H9 (cell line): ENCODE measurements around the gene HPCAL1. TPM values are rescaled to one million over a fixed set of nuclear protein-coding genes. Genes with fewer than 3 reads are reported as not detected.

Experiments used
- DNase-seq: peaks from one replicate; pipeline ENCODE4 v3.0.0-alpha.2; 2017
- H2AFZ ChIP-seq: one replicate; pipeline ENCODE4 v1.6.1; 2013; ENCODE audit warnings: mild to moderate bottlenecking, low read length, control low read depth, moderate library complexity
- H2AK5ac ChIP-seq: 2 replicates; pipeline ENCODE4 v1.6.1; 2013; ENCODE audit warnings: low read length, control low read depth, mixed read lengths; ENCODE audit not compliant: insufficient read length
- H2BK120ac ChIP-seq: one replicate; pipeline ENCODE4 v1.6.1; 2013; ENCODE audit warnings: low read depth, mild to moderate bottlenecking, low read length, control low read depth, inconsistent platforms; ENCODE audit not compliant: poor library complexity, severe bottlenecking
- H2BK12ac ChIP-seq: 2 replicates; pipeline ENCODE4 v1.6.1; 2013; ENCODE audit warnings: low read length, control low read depth, mixed read lengths, low read depth; ENCODE audit not compliant: insufficient read length
- H2BK15ac ChIP-seq: 2 replicates; pipeline ENCODE4 v1.6.1; 2013; ENCODE audit warnings: low read depth, low read length, control low read depth
- H2BK20ac ChIP-seq: one replicate; pipeline ENCODE4 v1.6.1; 2013; ENCODE audit warnings: low read depth, mild to moderate bottlenecking, low read length, control low read depth, inconsistent platforms; ENCODE audit not compliant: poor library complexity, severe bottlenecking
- H2BK5ac ChIP-seq: 2 replicates; pipeline ENCODE4 v1.6.1; 2013; ENCODE audit warnings: low read length, control low read depth, mixed read lengths; ENCODE audit not compliant: insufficient read length
- H3K14ac ChIP-seq: 2 replicates; pipeline ENCODE4 v1.6.1; 2013; ENCODE audit warnings: low read length, control low read depth; ENCODE audit not compliant: insufficient read depth
- H3K18ac ChIP-seq: 2 replicates; pipeline ENCODE4 v1.6.1; 2013; ENCODE audit warnings: low read depth, mild to moderate bottlenecking, mixed read lengths, low read length, control low read depth; ENCODE audit not compliant: insufficient read length
- H3K23ac ChIP-seq: 2 replicates; pipeline ENCODE4 v1.6.1; 2013; ENCODE audit warnings: low read length, control low read depth, mixed read lengths, low read depth; ENCODE audit not compliant: insufficient read length
- H3K23me2 ChIP-seq: 2 replicates; pipeline ENCODE4 v1.6.1; 2013; ENCODE audit warnings: low read depth, mild to moderate bottlenecking, mixed read lengths, low read length, control low read depth; ENCODE audit not compliant: insufficient read length, poor library complexity, severe bottlenecking
- H3K27ac ChIP-seq: 2 replicates; pipeline ENCODE4 v1.5.1; 2013; ENCODE audit warnings: low read length, control low read depth, mixed read lengths, low read depth; ENCODE audit not compliant: insufficient read length
- H3K27me3 ChIP-seq: 2 replicates; pipeline ENCODE4 v1.6.1; 2013; ENCODE audit warnings: low read length, control low read depth, inconsistent platforms; ENCODE audit not compliant: insufficient read depth
- H3K4ac ChIP-seq: 2 replicates; pipeline ENCODE4 v1.6.1; 2013; ENCODE audit warnings: low read depth, mild to moderate bottlenecking, control low read depth, inconsistent platforms, low read length, moderate library complexity
- H3K4me1 ChIP-seq: 2 replicates; pipeline ENCODE4 v1.6.1; 2013; ENCODE audit warnings: low read length, control low read depth, inconsistent platforms; ENCODE audit not compliant: insufficient read depth
- H3K4me2 ChIP-seq: 2 replicates; pipeline ENCODE4 v1.6.1; 2013; ENCODE audit warnings: low read length, control low read depth, mixed read lengths; ENCODE audit not compliant: insufficient read length, insufficient read depth
- H3K56ac ChIP-seq: 2 replicates; pipeline ENCODE4 v1.6.1; 2013; ENCODE audit warnings: low read depth, mild to moderate bottlenecking, mixed read lengths, low read length, control low read depth; ENCODE audit not compliant: insufficient read length
- H3K79me1 ChIP-seq: 2 replicates; pipeline ENCODE4 v1.6.1; 2013; ENCODE audit warnings: low read depth, mild to moderate bottlenecking, moderate library complexity, low read length, control low read depth, inconsistent platforms; ENCODE audit not compliant: insufficient read depth, poor library complexity, severe bottlenecking
- H3K79me2 ChIP-seq: 2 replicates; pipeline ENCODE4 v1.6.1; 2013; ENCODE audit warnings: low read length, control low read depth, inconsistent platforms; ENCODE audit not compliant: insufficient read depth
- H3K9ac ChIP-seq: 2 replicates; pipeline ENCODE4 v1.6.1; 2013; ENCODE audit warnings: low read length, control low read depth, mixed read lengths; ENCODE audit not compliant: insufficient read length; ENCODE audit errors: extremely low read depth
- H3K9me3 ChIP-seq: one replicate; pipeline ENCODE4 v1.6.1; 2013; ENCODE audit warnings: low read depth, low read length, inconsistent platforms; ENCODE audit not compliant: control insufficient read depth
- H3T11ph ChIP-seq: one replicate; pipeline ENCODE4 v1.6.1; 2013; ENCODE audit warnings: mild to moderate bottlenecking, low read length, control low read depth, inconsistent platforms
- H4K20me1 ChIP-seq: one replicate; pipeline ENCODE4 v1.6.1; 2013; ENCODE audit not compliant: control insufficient read depth, insufficient read length, insufficient read depth
- H4K5ac ChIP-seq: 2 replicates; pipeline ENCODE4 v1.6.1; 2013; ENCODE audit warnings: low read depth, mild to moderate bottlenecking, mixed read lengths, low read length, control low read depth; ENCODE audit not compliant: insufficient read length
- H4K8ac ChIP-seq: replicated peaks from 2 replicates; pipeline ENCODE4 v1.6.1; 2013; ENCODE audit warnings: low read length, control low read depth, mixed read lengths, low read depth; ENCODE audit not compliant: insufficient read length
- H4K91ac ChIP-seq: 2 replicates; pipeline ENCODE4 v1.6.1; 2013; ENCODE audit warnings: low read depth, mild to moderate bottlenecking, moderate library complexity, mixed read lengths, low read length, control low read depth; ENCODE audit not compliant: insufficient read length
- H3K27ac Mint-ChIP-seq, 3 experiments: 2 replicates in 2 of 3; 3 replicates in 1 of 3; pipeline ENCODE4 v1.8.0; 2020 to 2021; ENCODE audit warnings: mixed read lengths in 3 of 3, mild to moderate bottlenecking in 1 of 3, moderate library complexity in 1 of 3
- H3K27me3 Mint-ChIP-seq: 2 replicates; pipeline ENCODE4 v1.8.0; 2021; ENCODE audit warnings: low read depth, mild to moderate bottlenecking, moderate library complexity, mixed read lengths
- H3K36me3 Mint-ChIP-seq, 3 experiments: 2 replicates in 2 of 3; 3 replicates in 1 of 3; pipeline ENCODE4 v1.8.0; 2020 to 2021; ENCODE audit warnings: low read depth in 3 of 3, mixed read lengths in 3 of 3; ENCODE audit not compliant: insufficient read depth in 1 of 3
- H3K4me1 Mint-ChIP-seq, 2 experiments: 2 replicates each; pipeline ENCODE4 v1.8.0; 2020; ENCODE audit warnings: mixed read lengths in 2 of 2
- H3K4me3 Mint-ChIP-seq, 2 experiments: 2 replicates in 1 of 2; 3 replicates in 1 of 2; pipeline ENCODE4 v1.8.0; 2020 to 2021; ENCODE audit warnings: mild to moderate bottlenecking in 2 of 2, mixed read lengths in 2 of 2, moderate library complexity in 1 of 2
- H3K9me3 Mint-ChIP-seq, 2 experiments: 2 replicates in 1 of 2; 3 replicates in 1 of 2; pipeline ENCODE4 v1.8.0; 2020; ENCODE audit warnings: mild to moderate bottlenecking in 2 of 2, mixed read lengths in 2 of 2, moderate library complexity in 1 of 2
- CTCF ChIP-seq: fragments of 200-600 bp; sonication (generic); conservative IDR thresholded peaks from 3 replicates; pipeline ENCODE4 v1.8.0; 2021; ENCODE audit warnings: antibody characterized with exemption, mild to moderate bottlenecking
- WGBS: extraction: QIAGEN DNeasy Blood & Tissue Kit; methylation state at CpG from one replicate; pipeline ENCODE4 v1.1.7; 2013; ENCODE audit warnings: missing lambda C conversion rate, low lambda C conversion rate, mixed read lengths; ENCODE audit not compliant: insufficient read length; ENCODE audit errors: extremely low coverage; 5-methylcytosine and 5-hydroxymethylcytosine counted together
- total RNA-seq: library from RNA; stranded (reverse); gene quantifications from 2 replicates; pipeline ENCODE4 v1.2.1, GENCODE V29; 2021

The HPCAL1 gene
- total RNA-seq, 1 experiment from 2014 or later: 4.7 TPM

- no peaks in the 10 kb centered on the region for H3K9me3 ChIP-seq
- H3K4ac ChIP-seq: no peak overlapping the region
- H3K4me2 ChIP-seq: no peak overlapping the region
- no peak overlapping the region for H2BK15ac ChIP-seq
- no peak overlapping the region for H2BK120ac ChIP-seq
- H3K9ac ChIP-seq: no peak overlapping the region
- no peak overlapping the region for H3T11ph ChIP-seq
- no peak for DNase-seq
- no peak overlapping the region for H3K27ac Mint-ChIP-seq
- H3K4me3 Mint-ChIP-seq: no peak overlapping the region
- no peak for TF ChIP-seq CTCF
- H4K91ac ChIP-seq: no peak overlapping the region
- H3K4me1 Mint-ChIP-seq: peaks cover 9 to 14% of the 10 kb centered on the region in 2 experiments
- no peak overlapping the region for H2BK5ac ChIP-seq
- H4K8ac ChIP-seq: no peak overlapping the region
- H3K14ac ChIP-seq: no peak overlapping the region
- H4K5ac ChIP-seq: no peak overlapping the region
- H4K20me1 ChIP-seq: no peaks in the 10 kb centered on the region
- no peaks in the 10 kb centered on the region for H3K4me1 ChIP-seq
- no peaks in the 10 kb centered on the region for H3K9me3 Mint-ChIP-seq
- H3K23me2 ChIP-seq: no peaks in the 10 kb centered on the region
- H3K79me2 ChIP-seq: no peaks in the 10 kb centered on the region
- H3K23ac ChIP-seq: no peak overlapping the region
- H2BK20ac ChIP-seq: no peak overlapping the region
- H3K36me3 Mint-ChIP-seq: no peaks in the 10 kb centered on the region
- no peak overlapping the region for H3K18ac ChIP-seq
- no peak overlapping the region for H2AK5ac ChIP-seq
- H3K79me1 ChIP-seq: no peaks in the 10 kb centered on the region
- H2AFZ ChIP-seq: no peak overlapping the region
- H3K27ac ChIP-seq: no peak overlapping the region
- no peak overlapping the region for H2BK12ac ChIP-seq
- no peak overlapping the region for H3K56ac ChIP-seq
- peaks cover 8% of the 10 kb centered on the region for H3K27me3 Mint-ChIP-seq
- no peaks in the 10 kb centered on the region for H3K27me3 ChIP-seq
- no CpG with 5 or more reads among the region's 16 CpGs for WGBS
These were observed 19.3 kb upstream of the HPCAL1 start for GRCh38 chr2:10283106-10284062.
